ENCODE results near the gene ADAMTSL1. TPM values are rescaled to one million over a fixed set of nuclear protein-coding genes. Genes with fewer than 3 reads are reported as not detected.
A peak's percentile ranks its signal among the peaks of the same experiment; 100 is the strongest.
"Not testable (repeated sequence)": the region's sequence is repeated elsewhere in the genome, so short reads cannot be mapped to it uniquely, and the experiment has no call there.

Gene ADAMTSL1
- total and polyA plus RNA-seq, 2 donors (not counting 3 experiments of a cell fraction or from before 2014, with no cell fraction given): 15.0 to 18.4 TPM

DNA sequence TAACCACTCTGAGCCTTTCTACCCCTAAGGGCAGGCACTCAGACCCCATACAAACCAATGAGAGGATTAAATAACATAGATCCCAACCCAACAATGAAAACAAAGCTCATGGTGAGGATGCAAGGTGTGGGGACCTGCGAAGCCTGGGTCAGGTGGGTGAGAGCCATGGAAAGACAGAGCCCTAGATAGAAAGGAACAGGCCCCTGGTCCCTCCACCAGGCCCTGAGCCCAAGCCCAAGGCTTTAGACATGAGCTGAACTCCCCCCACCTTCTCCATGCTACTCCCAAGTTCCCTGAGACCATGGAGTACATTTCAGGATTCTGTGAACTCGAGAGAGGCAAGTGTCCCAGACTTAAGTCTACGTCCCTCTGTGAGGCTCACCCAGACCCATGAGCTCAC is 452.6 kb downstream of the ADAMTSL1 start:
- Histone ChIP-seq H3K79me2 (ENCODE audit: control insufficient read depth, insufficient read depth, low read length) (no peaks in the 10 kb centered on the region), H3K36me3 (ENCODE audit: control insufficient read depth in 2 of 2, extremely low read depth in 1 of 2, insufficient read depth in 2 of 2, low read length in 2 of 2) (no peaks in the 10 kb centered on the region), H2AFZ (ENCODE audit: low read depth, low read length) (no peak overlapping the region), H3K4me1 (ENCODE audit: control insufficient read depth, extremely low read depth, insufficient read depth, low read length) (no peaks in the 10 kb centered on the region), H3K9ac (replicated peaks; ENCODE audit: extremely low read depth, insufficient read depth, low read length) (no peak overlapping the region), H3K4me2 (ENCODE audit: insufficient read depth, low read length) (no peak overlapping the region), H3K27ac (ENCODE audit: insufficient read depth, low read depth, low read length) (no peak overlapping the region), H3K4me3 (replicated peaks in 1 of 3; ENCODE audit: insufficient read depth in 1 of 3, low read depth in 1 of 3, low read length in 3 of 3) (no peak overlapping the region), H3K9me1 (replicated peaks; ENCODE audit: control insufficient read depth, extremely low read depth, insufficient read depth, low read length) (no peaks in the 10 kb centered on the region), H4K20me1 (replicated peaks; ENCODE audit: control insufficient read depth, extremely low read depth, insufficient read depth, low read length) (no peaks in the 10 kb centered on the region), H3K27me3 (ENCODE audit: control insufficient read depth in 2 of 2, insufficient read depth in 2 of 2, low read length in 2 of 2) (no peaks in the 10 kb centered on the region), H3K9me3 (replicated peaks; ENCODE audit: control insufficient read depth, insufficient read depth, low read length) (no peaks in the 10 kb centered on the region)
- no peak for TF ChIP-seq POLR2A (IDR thresholded peaks at IDR 0.05; ENCODE audit: low read depth, low read length)
- no peak for TF ChIP-seq EZH2 (IDR thresholded peaks at IDR 0.05; ENCODE audit: borderline replicate concordance, low read depth, low read length, severe bottlenecking)
- no peak for TF ChIP-seq MYC (IDR thresholded peaks at IDR 0.05; ENCODE audit: low read depth, low read length)
- TF ChIP-seq JUN (IDR thresholded peaks at IDR 0.05; ENCODE audit: borderline replicate concordance, insufficient read depth, insufficient read length, low read depth): no peak
- dilution Hi-C loops (cut with MboI; ENCODE audit: extremely low pct_ligation_motif_present, low sequenced_read_pairs): no loop called here
- ChIA-PET CTCF (no interaction called here), POLR2A (no interaction called here)
- BruUV-seq (replicated peaks): no TSS peak
- FAIRE-seq: no peak
- intact Hi-C loops (cut with micrococcal nuclease): no loop called here
- no peak for DNase-seq (ENCODE audit: low read depth, low spot score)

GRCh38 chr9:18928711-18929110 is 454.8 kb downstream of the ADAMTSL1 start:
- TF ChIP-seq EZH2 (IDR thresholded peaks at IDR 0.05; ENCODE audit: borderline replicate concordance, low read depth, low read length, severe bottlenecking) (no peak), GATA2 (IDR thresholded peaks at IDR 0.05; ENCODE audit: insufficient read depth, insufficient read length, low read depth, low read length) (no peak), POLR2A (IDR thresholded peaks at IDR 0.05; ENCODE audit: low read depth, low read length) (no peak), FOS (IDR thresholded peaks at IDR 0.05; ENCODE audit: borderline replicate concordance, insufficient read depth, low read length) (peak; percentile 8), MAX (IDR thresholded peaks at IDR 0.05; ENCODE audit: insufficient read depth, insufficient read length) (no peak)
- dilution Hi-C loops (cut with MboI; ENCODE audit: extremely low pct_ligation_motif_present, low sequenced_read_pairs): no loop called here
- Histone ChIP-seq H3K4me2 (ENCODE audit: insufficient read depth, low read length) (no peak overlapping the region), H2AFZ (ENCODE audit: low read depth, low read length) (no peak overlapping the region), H3K9me3 (replicated peaks; ENCODE audit: control insufficient read depth, insufficient read depth, low read length) (no peaks in the 10 kb centered on the region), H3K4me1 (ENCODE audit: control insufficient read depth, extremely low read depth, insufficient read depth, low read length) (no peaks in the 10 kb centered on the region), H3K4me3 (replicated peaks in 1 of 3; ENCODE audit: insufficient read depth in 1 of 3, low read depth in 1 of 3, low read length in 3 of 3) (no peak overlapping the region), H3K9ac (replicated peaks; ENCODE audit: extremely low read depth, insufficient read depth, low read length) (no peak overlapping the region), H3K9me1 (replicated peaks; ENCODE audit: control insufficient read depth, extremely low read depth, insufficient read depth, low read length) (no peaks in the 10 kb centered on the region), H4K20me1 (replicated peaks; ENCODE audit: control insufficient read depth, extremely low read depth, insufficient read depth, low read length) (no peaks in the 10 kb centered on the region), H3K27ac (ENCODE audit: insufficient read depth, low read depth, low read length) (no peak overlapping the region), H3K27me3 (ENCODE audit: control insufficient read depth in 2 of 2, insufficient read depth in 2 of 2, low read length in 2 of 2) (no peaks in the 10 kb centered on the region), H3K79me2 (ENCODE audit: control insufficient read depth, insufficient read depth, low read length) (no peaks in the 10 kb centered on the region), H3K36me3 (ENCODE audit: control insufficient read depth in 2 of 2, extremely low read depth in 1 of 2, insufficient read depth in 2 of 2, low read length in 2 of 2) (no peaks in the 10 kb centered on the region)
- DNase-seq (ENCODE audit: low read depth, low spot score) (no peak), FAIRE-seq (no peak)
- POLR2A ChIA-PET: no interaction called here
- CTCF ChIA-PET: interaction anchor here (0.9 kb wide), 1 partner anchor 15 kb away, joined by 3 read pairs; no protein-coding TSS in a partner anchor
- BruUV-seq (replicated peaks): no TSS peak
- intact Hi-C loops (cut with micrococcal nuclease): no loop called here

DNA sequence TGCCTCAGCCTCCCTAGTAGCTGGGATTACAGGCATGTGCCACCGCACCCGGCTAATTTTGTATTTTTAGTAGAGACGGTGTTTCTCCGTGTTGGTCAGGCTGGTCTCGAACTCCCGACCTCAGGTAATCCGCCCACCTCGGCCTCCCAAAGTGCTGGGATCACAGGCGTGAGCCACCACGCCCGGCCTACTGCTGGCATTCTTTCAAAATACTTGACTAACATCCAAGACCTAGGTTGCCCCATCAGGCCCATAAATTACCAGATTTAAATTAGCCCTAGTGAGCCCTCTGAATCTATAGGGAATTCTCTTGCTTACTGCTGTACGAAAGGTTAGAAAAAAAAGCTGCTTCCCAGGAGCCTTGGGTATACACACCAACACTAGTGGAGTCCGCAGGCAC is 456.7 kb downstream of the ADAMTSL1 start:
- FAIRE-seq; dilution Hi-C loops (cut with MboI; ENCODE audit: extremely low pct_ligation_motif_present, low sequenced_read_pairs); H3K4me2 ChIP-seq (ENCODE audit: insufficient read depth, low read length); intact Hi-C loops (cut with micrococcal nuclease); H2AFZ ChIP-seq (ENCODE audit: low read depth, low read length); H3K27ac ChIP-seq (ENCODE audit: insufficient read depth, low read depth, low read length); H3K79me2 ChIP-seq (ENCODE audit: control insufficient read depth, insufficient read depth, low read length); H3K27me3 ChIP-seq (ENCODE audit: control insufficient read depth in 2 of 2, insufficient read depth in 2 of 2, low read length in 2 of 2); H3K4me3 ChIP-seq (replicated peaks in 1 of 3; ENCODE audit: insufficient read depth in 1 of 3, low read depth in 1 of 3, low read length in 3 of 3); POLR2A ChIA-PET; H4K20me1 ChIP-seq (replicated peaks; ENCODE audit: control insufficient read depth, extremely low read depth, insufficient read depth, low read length); H3K36me3 ChIP-seq (ENCODE audit: control insufficient read depth in 2 of 2, extremely low read depth in 1 of 2, insufficient read depth in 2 of 2, low read length in 2 of 2); H3K4me1 ChIP-seq (ENCODE audit: control insufficient read depth, extremely low read depth, insufficient read depth, low read length); CTCF ChIA-PET; H3K9me1 ChIP-seq (replicated peaks; ENCODE audit: control insufficient read depth, extremely low read depth, insufficient read depth, low read length); DNase-seq (ENCODE audit: low read depth, low spot score); H3K9me3 ChIP-seq (replicated peaks; ENCODE audit: control insufficient read depth, insufficient read depth, low read length); H3K9ac ChIP-seq (replicated peaks; ENCODE audit: extremely low read depth, insufficient read depth, low read length); BruUV-seq (replicated peaks): not testable (repeated sequence)
